ENCODE measurements around the gene CCDC160.
A peak's percentile ranks its signal among the peaks of the same experiment; 100 is the strongest.
"Not testable (repeated sequence)": the region's sequence is repeated elsewhere in the genome, so short reads cannot be mapped to it uniquely, and the experiment has no call there.

Gene CCDC160

GRCh38 chrX:134210465-134210864 is 26.5 kb upstream of the CCDC160 start:
- no peak for TF ChIP-seq CTBP1 (IDR thresholded peaks at IDR 0.05; ENCODE audit: borderline replicate concordance)
- TF ChIP-seq L3MBTL2 (conservative IDR thresholded peaks at IDR 0.05) = no peak
- TF ChIP-seq BHLHE40 (IDR thresholded peaks at IDR 0.05; ENCODE audit: borderline replicate concordance) = no peak
- TF ChIP-seq ZNF384 (IDR thresholded peaks at IDR 0.05) = no peak
- TF ChIP-seq ARNT (IDR thresholded peaks at IDR 0.05) = no peak
- TF ChIP-seq LEF1 (IDR thresholded peaks at IDR 0.05; ENCODE audit: borderline replicate concordance) = no peak
- no peak for TF ChIP-seq FOXK2 (IDR thresholded peaks at IDR 0.05)
- no peak for TF ChIP-seq SUZ12 (IDR thresholded peaks at IDR 0.05)
- TF ChIP-seq PKNOX1 (IDR thresholded peaks at IDR 0.05) = no peak
- no peak for TF ChIP-seq NFRKB (IDR thresholded peaks at IDR 0.05)
- no peak for TF ChIP-seq SP1 (IDR thresholded peaks at IDR 0.05)
- TF ChIP-seq HDGF (IDR thresholded peaks at IDR 0.05; ENCODE audit: borderline replicate concordance) = no peak
- TF ChIP-seq TARDBP (IDR thresholded peaks at IDR 0.05) = no peak
- TF ChIP-seq ELF4 (IDR thresholded peaks at IDR 0.05) = no peak
- POLR2A ChIA-PET = no interaction called here
- no peak for DNase-seq (ENCODE audit: extremely low spot score)
- CTCF ChIA-PET = no interaction called here

GRCh38 chrX:134235236-134235635 is 1.7 kb upstream of the CCDC160 start:
- POLR2A ChIA-PET = no interaction called here
- CTCF ChIA-PET = no interaction called here
- no peak for DNase-seq (ENCODE audit: extremely low spot score)
- TF ChIP-seq FOXM1 (IDR thresholded peaks at IDR 0.05; ENCODE audit: borderline replicate concordance) (no peak), L3MBTL2 (conservative IDR thresholded peaks at IDR 0.05) (no peak), ZNF384 (IDR thresholded peaks at IDR 0.05) (no peak), SP1 (IDR thresholded peaks at IDR 0.05) (no peak), FOXK2 (IDR thresholded peaks at IDR 0.05) (no peak), FOXA1 (IDR thresholded peaks at IDR 0.05) (no peak), ELF4 (IDR thresholded peaks at IDR 0.05) (no peak), BHLHE40 (IDR thresholded peaks at IDR 0.05; ENCODE audit: borderline replicate concordance) (no peak), LEF1 (IDR thresholded peaks at IDR 0.05; ENCODE audit: borderline replicate concordance) (no peak)

GRCh38 chrX:134238144-134238543 is 1.2 kb downstream of the CCDC160 start:
- CTCF ChIA-PET; POLR2A ChIA-PET; DNase-seq (ENCODE audit: extremely low spot score): not testable (repeated sequence)
- TF ChIP-seq ZNF384 (IDR thresholded peaks at IDR 0.05) = peak; percentile 83

- ChIA-PET CTCF (no interaction called here), POLR2A (no interaction called here)
- no peak for DNase-seq (ENCODE audit: extremely low spot score)
- TF ChIP-seq HDGF (IDR thresholded peaks at IDR 0.05; ENCODE audit: borderline replicate concordance) (no peak), L3MBTL2 (conservative IDR thresholded peaks at IDR 0.05) (no peak), FOXM1 (IDR thresholded peaks at IDR 0.05; ENCODE audit: borderline replicate concordance) (no peak), SP1 (IDR thresholded peaks at IDR 0.05) (no peak)
These were observed 2.0 kb downstream of the CCDC160 start for GRCh38 chrX:134239016-134239415.

GRCh38 chrX:134240209-134240608 is 3.2 kb downstream of the CCDC160 start:
- TF ChIP-seq PKNOX1 (IDR thresholded peaks at IDR 0.05) = no peak
- no peak for TF ChIP-seq FOXA1 (IDR thresholded peaks at IDR 0.05)
- TF ChIP-seq FOXK2 (IDR thresholded peaks at IDR 0.05) = no peak
- no peak for TF ChIP-seq SP1 (IDR thresholded peaks at IDR 0.05)
- TF ChIP-seq SUZ12 (IDR thresholded peaks at IDR 0.05) = no peak
- TF ChIP-seq ARNT (IDR thresholded peaks at IDR 0.05) = no peak
- no peak for TF ChIP-seq NFRKB (IDR thresholded peaks at IDR 0.05)
- TF ChIP-seq ZNF384 (IDR thresholded peaks at IDR 0.05) = no peak
- TF ChIP-seq LEF1 (IDR thresholded peaks at IDR 0.05; ENCODE audit: borderline replicate concordance) = no peak
- no peak for TF ChIP-seq ELF4 (IDR thresholded peaks at IDR 0.05)
- TF ChIP-seq CTBP1 (IDR thresholded peaks at IDR 0.05; ENCODE audit: borderline replicate concordance) = no peak
- no peak for TF ChIP-seq HDGF (IDR thresholded peaks at IDR 0.05; ENCODE audit: borderline replicate concordance)
- no peak for TF ChIP-seq L3MBTL2 (conservative IDR thresholded peaks at IDR 0.05)
- TF ChIP-seq BHLHE40 (IDR thresholded peaks at IDR 0.05; ENCODE audit: borderline replicate concordance) = no peak
- TF ChIP-seq FOXM1 (IDR thresholded peaks at IDR 0.05; ENCODE audit: borderline replicate concordance) = no peak
- TF ChIP-seq TARDBP (IDR thresholded peaks at IDR 0.05) = no peak
- no peak for DNase-seq (ENCODE audit: extremely low spot score)
- POLR2A ChIA-PET = no interaction called here
- CTCF ChIA-PET = no interaction called here

- DNase-seq (ENCODE audit: extremely low spot score) = no peak
- TF ChIP-seq LEF1 (IDR thresholded peaks at IDR 0.05; ENCODE audit: borderline replicate concordance) = no peak
- TF ChIP-seq ZNF384 (IDR thresholded peaks at IDR 0.05) = no peak
- TF ChIP-seq SP1 (IDR thresholded peaks at IDR 0.05) = no peak
- POLR2A ChIA-PET = no interaction called here
- CTCF ChIA-PET = no interaction called here
These were observed 5.1 kb downstream of the CCDC160 start for GRCh38 chrX:134241960-134242619.

GRCh38 chrX:134244043-134244442 is 7.1 kb downstream of the CCDC160 start:
- POLR2A ChIA-PET = no interaction called here
- CTCF ChIA-PET = interaction anchor here (0.6 kb wide), 1 partner anchor 533 kb away, joined by 3 read pairs; no protein-coding TSS in a partner anchor
- DNase-seq (ENCODE audit: extremely low spot score) = no peak
- TF ChIP-seq LEF1 (IDR thresholded peaks at IDR 0.05; ENCODE audit: borderline replicate concordance) (no peak), HDGF (IDR thresholded peaks at IDR 0.05; ENCODE audit: borderline replicate concordance) (no peak), FOXM1 (IDR thresholded peaks at IDR 0.05; ENCODE audit: borderline replicate concordance) (no peak), PKNOX1 (IDR thresholded peaks at IDR 0.05) (no peak), ELF4 (IDR thresholded peaks at IDR 0.05) (no peak), ZNF384 (IDR thresholded peaks at IDR 0.05) (no peak), L3MBTL2 (conservative IDR thresholded peaks at IDR 0.05) (no peak)
